ENCODE results near the gene SPEN.
A peak's percentile ranks its signal among the peaks of the same experiment; 100 is the strongest.
"Not testable (repeated sequence)": the region's sequence is repeated elsewhere in the genome, so short reads cannot be mapped to it uniquely, and the experiment has no call there.

The SPEN gene

GRCh38 chr1:15959827-15960446 is 112.4 kb downstream of the SPEN start:
- no peak for DNase-seq (ENCODE audit: low read depth in 3 of 3)

- DNase-seq (ENCODE audit: low read depth in 3 of 3), result no peak
Measured at GRCh38 chr1:15960808-15961207, 113.3 kb downstream of the SPEN start.

GRCh38 chr1:15961492-15961891 is 114.0 kb downstream of the SPEN start:
- DNase-seq (ENCODE audit: low read depth in 3 of 3), result no peak

GRCh38 chr1:15962176-15962575 is 114.7 kb downstream of the SPEN start:
- no peak for DNase-seq (ENCODE audit: low read depth in 3 of 3)

GRCh38 chr1:15962671-15963362 is 115.3 kb downstream of the SPEN start:
- DNase-seq (ENCODE audit: low read depth in 3 of 3), result no peak

GRCh38 chr1:15963363-15963967 is 116.0 kb downstream of the SPEN start:
- DNase-seq (ENCODE audit: low read depth in 3 of 3), result no peak

GRCh38 chr1:15963968-15964648 is 116.6 kb downstream of the SPEN start:
- no peak for DNase-seq (ENCODE audit: low read depth in 3 of 3)

GRCh38 chr1:15965228-15965767 is 117.8 kb downstream of the SPEN start:
- DNase-seq (ENCODE audit: low read depth in 3 of 3), result no peak

GRCh38 chr1:15966081-15966955 is 118.8 kb downstream of the SPEN start:
- DNase-seq (ENCODE audit: low read depth in 3 of 3), result peak; percentile 58 to 65 (median 63)

- DNase-seq (ENCODE audit: low read depth in 3 of 3), result no peak
Measured at GRCh38 chr1:15966956-15967344, 119.4 kb downstream of the SPEN start.

- no peak for DNase-seq (ENCODE audit: low read depth in 3 of 3)
Measured at GRCh38 chr1:15968172-15968571, 120.7 kb downstream of the SPEN start.

- no peak for DNase-seq (ENCODE audit: low read depth in 3 of 3)
Measured at GRCh38 chr1:15969321-15969880, 121.9 kb downstream of the SPEN start.

GRCh38 chr1:15970911-15971310 is 123.4 kb downstream of the SPEN start:
- DNase-seq (ENCODE audit: low read depth in 3 of 3), result no peak

GRCh38 chr1:15972409-15972808 is 124.9 kb downstream of the SPEN start:
- DNase-seq (ENCODE audit: low read depth in 3 of 3), result no peak

- no peak for DNase-seq (ENCODE audit: low read depth in 3 of 3)
Measured at GRCh38 chr1:15973772-15974171, 126.3 kb downstream of the SPEN start.

- no peak for DNase-seq (ENCODE audit: low read depth in 3 of 3)
Measured at GRCh38 chr1:15974855-15975254, 127.3 kb downstream of the SPEN start.

- peak in 2 of 3 experiments; percentile 61 to 75 for DNase-seq (ENCODE audit: low read depth in 3 of 3)
Measured at GRCh38 chr1:15975358-15975804, 127.9 kb downstream of the SPEN start.

- DNase-seq (ENCODE audit: low read depth in 3 of 3), result peak; percentile 92 to 94 (median 94)
Measured at GRCh38 chr1:15975805-15976680, 128.5 kb downstream of the SPEN start, which contains the start of gene ZBTB17. Gene ZBTB17 (minus strand): TSS chr1:15976101. CDS start chr1:15948495, 27,606 bp downstream.

- DNase-seq (ENCODE audit: low read depth in 3 of 3), result not testable (repeated sequence)
Measured at GRCh38 chr1:15977947-15978346, 130.4 kb downstream of the SPEN start.

GRCh38 chr1:15981679-15982078 is 134.2 kb downstream of the SPEN start:
- DNase-seq (ENCODE audit: low read depth in 3 of 3), result no peak
